Measurements from ENCODE around the gene CCDC51.

CCDC51 gene

DNA sequence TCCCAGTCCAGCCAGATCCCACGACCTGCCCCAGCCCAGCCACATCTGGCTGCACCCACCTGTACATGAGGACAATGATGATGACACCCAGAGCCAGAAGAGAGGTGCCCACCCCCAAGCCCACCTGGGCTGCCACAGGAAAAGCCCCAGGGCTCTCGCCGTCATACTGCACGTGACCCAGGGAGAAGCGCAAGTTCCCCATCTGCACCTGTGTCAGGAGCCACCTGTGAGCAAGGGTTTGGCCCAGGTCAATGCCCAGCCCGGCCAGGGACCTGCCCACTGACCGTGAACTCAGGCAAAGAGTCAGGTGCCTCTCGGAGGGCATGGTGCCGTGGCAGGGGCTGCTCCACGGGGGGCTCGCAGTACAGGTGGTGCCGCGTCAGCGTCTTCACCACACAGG lies 26.3 kb downstream of the CCDC51 start:
- no peak for DNase-seq
- Mint-ChIP-seq H3K36me3 (ENCODE audit: low read depth) (no peaks in the 10 kb centered on the region), H3K27ac (no peak overlapping the region)

DNA sequence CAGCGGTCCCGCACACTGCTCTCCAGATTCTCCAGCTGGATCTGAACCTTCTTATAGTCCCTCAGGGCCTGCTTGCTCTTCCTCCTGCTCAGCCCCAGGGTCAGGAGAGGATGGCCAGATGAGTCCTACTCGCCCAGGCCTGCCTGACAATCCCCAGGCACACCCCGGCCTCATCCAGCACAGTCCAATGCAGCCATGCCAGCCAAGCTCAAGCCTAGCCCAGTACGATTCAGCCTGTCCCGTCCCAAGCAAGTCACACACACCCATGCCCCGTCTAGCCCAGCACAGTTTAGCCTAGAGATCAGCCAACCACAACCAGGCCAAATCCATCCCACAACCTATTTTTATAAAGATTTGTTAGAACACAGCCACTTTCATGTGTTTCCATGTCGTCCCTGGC lies 26.8 kb downstream of the CCDC51 start:
- Mint-ChIP-seq H3K4me1 (ENCODE audit: low read depth) (no peaks in the 10 kb centered on the region), H3K36me3 (ENCODE audit: low read depth) (no peaks in the 10 kb centered on the region), H3K9me3 (no peaks in the 10 kb centered on the region), H3K27ac (no peak overlapping the region), H3K27me3 (no peaks in the 10 kb centered on the region), H3K4me3 (no peak overlapping the region)
- no peak for DNase-seq

More for the DNA sequence above, 26.3 kb downstream of the CCDC51 start:
- no peaks in the 10 kb centered on the region for H3K9me3 Mint-ChIP-seq
- no peaks in the 10 kb centered on the region for H3K4me1 Mint-ChIP-seq (ENCODE audit: low read depth)
- H3K27me3 Mint-ChIP-seq: no peaks in the 10 kb centered on the region
- H3K4me3 Mint-ChIP-seq: no peak overlapping the region

DNA sequence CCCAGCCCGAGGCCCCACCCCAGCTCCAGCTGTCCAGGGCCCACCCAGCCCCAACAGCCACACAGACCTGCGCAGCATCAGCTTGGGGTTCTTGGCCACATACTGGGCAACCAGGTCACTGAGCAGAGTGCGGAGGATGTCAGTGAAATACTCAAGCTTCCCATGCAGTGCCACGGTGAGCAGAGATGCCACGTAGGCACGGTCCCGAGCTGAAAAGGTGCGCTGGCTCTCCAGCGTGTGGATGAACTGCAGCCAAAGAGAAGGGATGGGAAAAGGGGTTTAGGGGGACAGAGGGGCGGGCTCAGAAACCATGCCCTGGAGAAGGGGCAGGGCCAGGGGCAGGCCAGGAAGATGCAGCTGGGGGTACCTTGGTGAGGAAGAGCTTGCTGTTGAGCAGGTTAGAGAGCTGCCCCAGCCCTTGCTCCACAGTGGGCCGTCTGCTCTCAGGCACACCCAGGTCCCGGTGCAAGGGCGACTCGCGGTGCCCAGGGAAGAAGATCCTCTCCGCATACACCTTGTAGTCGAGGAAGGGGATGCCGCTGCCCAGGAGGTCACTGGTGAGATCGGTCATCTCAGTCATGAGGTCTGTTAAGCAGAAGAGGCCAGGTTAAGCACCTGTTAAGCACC lies 27.4 kb downstream of the CCDC51 start:
- no peak overlapping the region for H3K27ac Mint-ChIP-seq
- H3K9me3 Mint-ChIP-seq: no peaks in the 10 kb centered on the region
- H3K4me1 Mint-ChIP-seq (ENCODE audit: low read depth): no peaks in the 10 kb centered on the region
- DNase-seq: no peak
- H3K4me3 Mint-ChIP-seq: no peak overlapping the region
- H3K36me3 Mint-ChIP-seq (ENCODE audit: low read depth): no peaks in the 10 kb centered on the region
- no peaks in the 10 kb centered on the region for H3K27me3 Mint-ChIP-seq

- no peak overlapping the region for H3K27ac Mint-ChIP-seq
- no peak for DNase-seq
- H3K36me3 Mint-ChIP-seq (ENCODE audit: low read depth): no peaks in the 10 kb centered on the region
- H3K27me3 Mint-ChIP-seq: no peaks in the 10 kb centered on the region
- H3K9me3 Mint-ChIP-seq: no peaks in the 10 kb centered on the region
- no peaks in the 10 kb centered on the region for H3K4me1 Mint-ChIP-seq (ENCODE audit: low read depth)
- H3K4me3 Mint-ChIP-seq: no peak overlapping the region
Observed at GRCh38 chr3:48411606-48412374, 28.1 kb downstream of the CCDC51 start.

DNA sequence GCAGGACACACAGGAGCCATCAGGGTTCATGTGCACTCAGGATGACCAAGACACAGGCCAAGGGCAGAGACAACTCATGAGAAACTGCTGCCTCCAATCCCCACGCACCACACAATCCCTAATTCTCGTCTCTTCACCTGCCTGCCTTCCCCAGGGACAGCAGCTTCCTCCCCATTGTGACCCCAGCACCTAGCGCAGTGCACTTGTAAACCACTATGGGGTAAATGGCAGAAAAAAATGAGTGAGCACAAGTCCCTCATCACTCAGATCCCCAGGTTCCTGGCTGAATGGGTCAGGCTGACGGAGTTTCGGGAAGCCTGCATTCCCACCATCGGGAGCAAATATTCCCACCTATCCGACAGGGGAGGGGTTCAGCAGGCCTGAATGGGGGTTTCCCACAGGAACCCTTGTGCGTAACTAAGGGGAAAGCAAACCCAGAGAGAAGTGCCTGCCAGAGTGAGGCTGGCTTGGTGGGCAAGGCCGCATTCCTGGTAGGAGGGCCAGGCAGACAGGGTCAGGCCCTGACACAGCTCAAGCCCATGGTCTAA lies 28.8 kb downstream of the CCDC51 start:
- Mint-ChIP-seq H3K4me3 (no peak overlapping the region), H3K4me1 (ENCODE audit: low read depth) (no peaks in the 10 kb centered on the region), H3K36me3 (ENCODE audit: low read depth) (no peaks in the 10 kb centered on the region), H3K27me3 (no peaks in the 10 kb centered on the region), H3K27ac (no peak overlapping the region), H3K9me3 (no peaks in the 10 kb centered on the region)
- DNase-seq: no peak

GRCh38 chr3:48410205-48411040 lies 29.5 kb downstream of the CCDC51 start:
- Mint-ChIP-seq H3K9me3 (no peaks in the 10 kb centered on the region), H3K27ac (no peak overlapping the region), H3K4me1 (ENCODE audit: low read depth) (no peaks in the 10 kb centered on the region)

DNA sequence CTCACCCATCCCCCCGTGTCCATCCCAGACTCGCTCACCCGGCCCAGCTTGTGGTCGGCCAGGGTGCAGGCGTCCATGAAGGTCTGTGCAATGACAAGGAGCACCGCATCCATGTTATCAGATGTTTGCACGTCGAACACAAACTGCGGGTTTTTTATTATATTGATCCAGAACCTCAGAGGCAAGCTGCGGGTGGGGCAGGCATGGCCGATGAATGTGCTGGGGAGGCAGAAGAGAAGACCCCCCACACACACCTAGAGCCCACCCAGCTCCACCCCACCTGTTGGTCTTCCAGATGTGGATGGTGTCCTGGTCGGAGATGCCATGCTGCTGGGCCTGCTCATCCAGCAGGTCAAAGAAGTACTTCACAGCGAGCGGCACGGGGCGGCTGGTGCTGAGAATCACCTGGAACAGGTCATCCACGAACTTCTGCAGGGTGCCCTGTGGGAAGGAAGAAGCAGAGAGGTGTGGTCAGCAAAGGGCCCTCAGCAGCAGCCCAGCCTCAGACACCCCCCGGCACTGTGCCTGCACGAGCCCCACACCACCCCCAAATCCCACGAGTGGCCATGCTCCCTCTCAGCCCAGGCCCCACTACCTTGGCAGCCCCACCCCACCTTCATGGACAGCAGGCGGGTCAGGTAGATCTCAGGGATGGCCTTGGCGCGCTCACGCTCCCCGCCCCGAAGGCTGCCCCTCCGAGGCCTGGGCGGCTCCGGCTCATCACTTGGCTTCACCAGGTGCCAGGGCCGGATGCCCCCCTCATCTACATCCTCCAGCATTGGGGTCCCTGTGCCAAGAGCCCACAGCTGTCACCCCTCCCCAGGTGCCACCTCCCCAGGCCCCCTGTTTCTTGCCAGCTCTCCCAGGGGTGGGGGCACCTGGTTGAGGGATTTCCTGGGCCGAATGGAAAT lies 30.4 kb downstream of the CCDC51 start:
- no peak for DNase-seq
- H3K27me3 Mint-ChIP-seq: no peaks in the 10 kb centered on the region
- H3K4me3 Mint-ChIP-seq: no peak overlapping the region
- no peaks in the 10 kb centered on the region for H3K9me3 Mint-ChIP-seq
- H3K27ac Mint-ChIP-seq: no peak overlapping the region
- no peaks in the 10 kb centered on the region for H3K4me1 Mint-ChIP-seq (ENCODE audit: low read depth)
- H3K36me3 Mint-ChIP-seq (ENCODE audit: low read depth): no peaks in the 10 kb centered on the region

More at GRCh38 chr3:48410205-48411040, 29.5 kb downstream of the CCDC51 start:
- no peaks in the 10 kb centered on the region for H3K27me3 Mint-ChIP-seq
- no peak for DNase-seq
- H3K4me3 Mint-ChIP-seq: no peak overlapping the region
- no peaks in the 10 kb centered on the region for H3K36me3 Mint-ChIP-seq (ENCODE audit: low read depth)

DNA sequence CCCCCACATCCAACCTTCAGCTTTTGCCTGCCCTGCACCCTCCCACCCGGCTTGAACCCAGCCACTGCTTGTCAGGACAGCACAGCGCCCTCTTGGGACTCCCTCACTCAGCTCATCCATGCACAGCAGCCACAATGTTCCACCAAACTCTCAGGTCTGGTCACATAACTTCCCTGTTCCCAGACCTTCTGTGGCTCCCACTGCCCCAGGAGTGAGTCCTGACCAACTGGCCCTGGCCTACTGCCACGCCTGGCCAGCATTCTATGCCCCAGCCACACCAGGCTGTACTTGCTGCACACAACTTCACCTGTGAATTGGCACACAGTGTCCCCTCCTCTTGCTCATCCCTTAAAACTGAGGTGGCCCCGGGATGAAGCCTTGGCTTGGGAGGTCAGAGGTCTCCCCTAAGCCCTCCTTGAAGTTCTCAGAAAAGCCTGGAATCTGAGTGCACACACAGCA lies 31.1 kb downstream of the CCDC51 start:
- Mint-ChIP-seq H3K4me3 (no peak overlapping the region), H3K9me3 (no peaks in the 10 kb centered on the region), H3K27ac (no peak overlapping the region), H3K27me3 (no peaks in the 10 kb centered on the region), H3K4me1 (ENCODE audit: low read depth) (no peaks in the 10 kb centered on the region), H3K36me3 (ENCODE audit: low read depth) (no peaks in the 10 kb centered on the region)
- peak; percentile 23 for DNase-seq

GRCh38 chr3:48407542-48408099 lies 32.3 kb downstream of the CCDC51 start:
- Mint-ChIP-seq H3K4me1 (ENCODE audit: low read depth) (no peaks in the 10 kb centered on the region), H3K27me3 (no peaks in the 10 kb centered on the region), H3K9me3 (no peaks in the 10 kb centered on the region), H3K4me3 (no peak overlapping the region), H3K27ac (no peak overlapping the region), H3K36me3 (ENCODE audit: low read depth) (no peaks in the 10 kb centered on the region)
- DNase-seq: peak; percentile 8

DNA sequence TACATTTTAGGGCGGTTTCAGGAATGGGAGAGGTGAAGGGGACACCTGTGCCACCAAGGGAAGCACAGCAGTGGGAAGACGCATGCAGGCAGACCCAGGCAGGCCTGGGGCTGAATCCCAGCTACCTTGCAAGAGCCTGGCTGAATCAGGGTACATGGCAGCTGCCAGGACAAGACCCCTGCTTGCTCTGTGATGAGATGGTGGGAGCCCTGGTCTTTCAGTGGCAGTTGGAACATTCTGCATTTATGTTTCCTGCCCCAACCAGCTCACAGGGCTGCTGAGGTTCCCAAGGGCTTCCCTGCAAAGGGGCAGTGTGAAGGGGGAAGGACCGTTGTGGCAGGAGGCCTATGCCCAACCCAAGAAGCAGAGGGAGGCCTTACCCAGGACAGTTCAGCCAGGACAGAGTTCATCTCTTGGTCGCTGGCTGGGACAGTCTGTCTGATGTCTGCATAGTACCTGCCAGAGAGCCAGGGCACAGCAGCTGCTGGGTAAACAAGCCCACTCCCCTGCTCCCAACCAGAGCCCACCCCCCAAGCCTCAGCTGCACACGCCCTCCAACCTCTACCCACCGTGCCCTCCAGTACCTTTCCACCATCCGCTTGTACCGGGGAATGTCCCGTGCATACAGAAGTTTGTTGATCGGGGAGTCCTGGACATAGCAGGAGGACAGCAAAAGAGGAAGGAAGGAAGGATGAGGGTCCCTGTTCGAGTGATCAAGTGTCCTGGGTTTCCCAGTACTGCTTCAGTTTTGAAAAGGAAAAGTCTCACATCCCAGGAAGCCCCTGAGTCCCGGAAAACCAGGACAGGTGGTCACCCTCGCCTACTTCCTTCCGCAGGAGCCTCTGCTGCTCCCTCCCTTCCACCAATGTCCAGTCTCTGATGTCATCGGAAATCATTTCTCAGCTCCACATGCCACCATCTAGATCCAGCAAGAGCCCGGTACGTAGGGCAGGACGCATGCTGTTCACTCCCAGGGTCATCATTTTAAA lies 33.2 kb downstream of the CCDC51 start:
- Mint-ChIP-seq H3K4me3 (no peak overlapping the region), H3K27me3 (no peaks in the 10 kb centered on the region), H3K36me3 (ENCODE audit: low read depth) (no peaks in the 10 kb centered on the region), H3K27ac (no peak overlapping the region), H3K9me3 (no peaks in the 10 kb centered on the region), H3K4me1 (ENCODE audit: low read depth) (no peaks in the 10 kb centered on the region)
- DNase-seq: peak; percentile 17

- H3K36me3 Mint-ChIP-seq (ENCODE audit: low read depth): no peaks in the 10 kb centered on the region
- DNase-seq: peak; percentile 17
- H3K9me3 Mint-ChIP-seq: no peaks in the 10 kb centered on the region
- H3K4me3 Mint-ChIP-seq: no peak overlapping the region
- H3K27ac Mint-ChIP-seq: no peak overlapping the region
- no peaks in the 10 kb centered on the region for H3K27me3 Mint-ChIP-seq
- H3K4me1 Mint-ChIP-seq (ENCODE audit: low read depth): no peaks in the 10 kb centered on the region
Observed at GRCh38 chr3:48405971-48406370, 33.9 kb downstream of the CCDC51 start.

- no peaks in the 10 kb centered on the region for H3K9me3 Mint-ChIP-seq
- DNase-seq: peak; percentile 22
- H3K27ac Mint-ChIP-seq: no peak overlapping the region
- no peaks in the 10 kb centered on the region for H3K27me3 Mint-ChIP-seq
- H3K36me3 Mint-ChIP-seq (ENCODE audit: low read depth): no peaks in the 10 kb centered on the region
- no peaks in the 10 kb centered on the region for H3K4me1 Mint-ChIP-seq (ENCODE audit: low read depth)
- H3K4me3 Mint-ChIP-seq: no peak overlapping the region
Observed at GRCh38 chr3:48405343-48405881, 34.5 kb downstream of the CCDC51 start.
